DOHH2 (cell line): ENCODE data around the gene RXRA.

Experiments
- CTCF ChIP-seq: fragments of 200-600 bp; sonication (generic); IDR thresholded peaks from one replicate; pipeline ENCODE4 v1.5.1; 2014; ENCODE audit warnings: antibody characterized with exemption, mild to moderate bottlenecking, low read depth, low read length; ENCODE audit not compliant: poor library complexity, severe bottlenecking
- EZH2phosphoT487 ChIP-seq: fragments of 200-600 bp; sonication (generic); IDR thresholded peaks from 2 replicates; pipeline ENCODE4 v1.6.1; 2017; ENCODE audit warnings: borderline replicate concordance, mild to moderate bottlenecking, antibody characterized with exemption, low read length, moderate library complexity, mixed read lengths

GRCh38 chr9:134486596-134486995, 160.3 kb downstream of the RXRA start:
- TF ChIP-seq CTCF (no peak), EZH2phosphoT487 (no peak)
